Bronchial epithelial cell (primary cell): ENCODE results near the gene MATN1. TPM values are rescaled to one million over a fixed set of nuclear protein-coding genes. Genes with fewer than 3 reads are reported as not detected.

Experiments
- DNase-seq: peaks from one replicate; pipeline ENCODE4 v3.0.0-alpha.2; 2010; ENCODE audit warnings: low read depth
- FAIRE-seq: peaks from 2 replicates; lab custom pipeline; 2011; peaks lifted over from hg19 to GRCh38; lab: Jason Lieb, UNC
- H3K27me3 ChIP-seq: 2 replicates; pipeline ENCODE4 v1.5.1; 2011; ENCODE audit warnings: low read length; ENCODE audit not compliant: control insufficient read depth, insufficient read depth
- H3K36me3 ChIP-seq: 2 replicates; pipeline ENCODE4 v1.5.1; 2011; ENCODE audit warnings: low read length; ENCODE audit not compliant: control insufficient read depth, insufficient read depth
- H3K4me3 ChIP-seq: 2 replicates; pipeline ENCODE4 v1.5.1; 2011; ENCODE audit warnings: mild to moderate bottlenecking, low read depth, low read length, control low read depth
- CTCF ChIP-seq: IDR thresholded peaks from 2 replicates; pipeline ENCODE4 v1.5.1; 2011; ENCODE audit warnings: mild to moderate bottlenecking, moderate library complexity, low read length, control low read depth, inconsistent platforms; ENCODE audit not compliant: insufficient read depth, severe bottlenecking
- total RNA-seq: library from RNA; depleted of rRNA; stranded (reverse); fragments of >200 nt; gene quantifications from 2 replicates; pipeline ENCODE4 v1.2.1, GENCODE V29; 2014

Gene MATN1
- total RNA-seq, 1 donor from 2014 or later = not detected

- FAIRE-seq = no peak
- Histone ChIP-seq H3K27me3 (peaks cover 2% of the 10 kb centered on the region), H3K4me3 (no peak overlapping the region), H3K36me3 (no peaks in the 10 kb centered on the region)
- no peak for TF ChIP-seq CTCF
- no peak for DNase-seq
Measured at GRCh38 chr1:30710407-30710806, 13.0 kb downstream of the MATN1 start.

GRCh38 chr1:30708361-30708728 is 15.0 kb downstream of the MATN1 start:
- Histone ChIP-seq H3K27me3 (peaks cover 2% of the 10 kb centered on the region), H3K4me3 (no peak overlapping the region), H3K36me3 (no peaks in the 10 kb centered on the region)
- FAIRE-seq = peak; percentile 13
- TF ChIP-seq CTCF = no peak
- no peak for DNase-seq

- DNase-seq (peak; percentile 31), FAIRE-seq (no peak)
- Histone ChIP-seq H3K4me3 (no peak overlapping the region), H3K36me3 (no peaks in the 10 kb centered on the region), H3K27me3 (peaks cover 2% of the 10 kb centered on the region)
- TF ChIP-seq CTCF = peak; percentile 93
Measured at GRCh38 chr1:30707412-30708360, 15.7 kb downstream of the MATN1 start.

- peak; percentile 13 for DNase-seq
- Histone ChIP-seq H3K36me3 (no peaks in the 10 kb centered on the region), H3K4me3 (no peak overlapping the region), H3K27me3 (peaks cover 2% of the 10 kb centered on the region)
- no peak for FAIRE-seq
- TF ChIP-seq CTCF = no peak
Measured at GRCh38 chr1:30706528-30706927, 16.9 kb downstream of the MATN1 start.

- FAIRE-seq (no peak), DNase-seq (no peak)
- H3K36me3 ChIP-seq = no peaks in the 10 kb centered on the region
- H3K4me3 ChIP-seq = no peak overlapping the region
- H3K27me3 ChIP-seq = peaks cover 2% of the 10 kb centered on the region
- no peak for TF ChIP-seq CTCF
Measured at GRCh38 chr1:30705698-30706097, 17.7 kb downstream of the MATN1 start.
